KMS-11 (cell line): ENCODE measurements around the gene FGD6.
"Not testable (repeated sequence)": the region's sequence is repeated elsewhere in the genome, so short reads cannot be mapped to it uniquely, and the experiment has no call there.

ENCODE experiments used
- H2AFZ ChIP-seq: fragments of 200-600 bp; sonication (generic); 2 replicates; pipeline ENCODE4 v1.6.1; 2016; ENCODE audit warnings: antibody characterized with exemption, mixed run types, low read depth
- H3K27ac ChIP-seq: fragments of 200-600 bp; sonication (generic); 2 replicates; pipeline ENCODE4 v1.6.1; 2016; ENCODE audit warnings: mild to moderate bottlenecking, mixed run types
- H3K27me3 ChIP-seq: fragments of 200-600 bp; sonication (generic); 2 replicates; pipeline ENCODE4 v1.6.1; 2017; ENCODE audit warnings: mild to moderate bottlenecking, low read depth, mixed run types, moderate library complexity; ENCODE audit not compliant: insufficient read depth
- H3K36me3 ChIP-seq: fragments of 200-600 bp; sonication (generic); 2 replicates; pipeline ENCODE4 v1.6.1; 2017; ENCODE audit warnings: mild to moderate bottlenecking, mixed run types; ENCODE audit not compliant: insufficient read depth
- H3K4me1 ChIP-seq: fragments of 200-600 bp; sonication (generic); 2 replicates; pipeline ENCODE4 v1.6.1; 2016; ENCODE audit warnings: mild to moderate bottlenecking, low read depth, mixed run types; ENCODE audit not compliant: poor library complexity, severe bottlenecking
- H3K4me2 ChIP-seq: fragments of 200-600 bp; sonication (generic); 2 replicates; pipeline ENCODE4 v1.7.0; 2016; ENCODE audit warnings: mild to moderate bottlenecking, mixed run types
- H3K4me3 ChIP-seq: fragments of 200-600 bp; sonication (generic); IDR thresholded peaks from 2 replicates; pipeline ENCODE4 v1.6.1; 2017; ENCODE audit warnings: low read depth, low read length, mixed read lengths; ENCODE audit not compliant: insufficient read depth
- H3K79me2 ChIP-seq: fragments of 200-600 bp; sonication (generic); 2 replicates; pipeline ENCODE4 v1.6.1; 2016; ENCODE audit warnings: low read depth, mixed run types; ENCODE audit not compliant: insufficient read depth
- H3K9ac ChIP-seq: fragments of 200-600 bp; sonication (generic); 2 replicates; pipeline ENCODE4 v1.6.1; 2016; ENCODE audit warnings: mild to moderate bottlenecking, mixed run types
- H4K20me1 ChIP-seq: fragments of 200-600 bp; sonication (generic); 2 replicates; pipeline ENCODE4 v1.6.1; 2016; ENCODE audit warnings: mild to moderate bottlenecking, mixed run types; ENCODE audit not compliant: insufficient read depth
- TF ChIP-seq, protein P1 (sequence below): fragments of 200-600 bp; sonication (generic); conservative IDR thresholded peaks from 2 replicates; pipeline ENCODE4 v1.6.1; 2017; ENCODE audit warnings: low read depth, mild to moderate bottlenecking, antibody characterized with exemption, low read length, moderate library complexity, mixed read lengths

The FGD6 gene

GRCh38 chr12:95096852-95097251 lies 120.4 kb downstream of the FGD6 start:
- Histone ChIP-seq H3K27me3 (no peaks in the 10 kb centered on the region), H3K4me3 (no peak overlapping the region), H3K4me2 (no peak overlapping the region), H3K4me1 (no peaks in the 10 kb centered on the region), H3K9ac (no peak overlapping the region), H3K79me2 (no peaks in the 10 kb centered on the region), H3K36me3 (no peaks in the 10 kb centered on the region), H3K27ac (no peak overlapping the region), H2AFZ (no peak overlapping the region), H4K20me1 (no peaks in the 10 kb centered on the region)
- TF ChIP-seq, protein P1, sequence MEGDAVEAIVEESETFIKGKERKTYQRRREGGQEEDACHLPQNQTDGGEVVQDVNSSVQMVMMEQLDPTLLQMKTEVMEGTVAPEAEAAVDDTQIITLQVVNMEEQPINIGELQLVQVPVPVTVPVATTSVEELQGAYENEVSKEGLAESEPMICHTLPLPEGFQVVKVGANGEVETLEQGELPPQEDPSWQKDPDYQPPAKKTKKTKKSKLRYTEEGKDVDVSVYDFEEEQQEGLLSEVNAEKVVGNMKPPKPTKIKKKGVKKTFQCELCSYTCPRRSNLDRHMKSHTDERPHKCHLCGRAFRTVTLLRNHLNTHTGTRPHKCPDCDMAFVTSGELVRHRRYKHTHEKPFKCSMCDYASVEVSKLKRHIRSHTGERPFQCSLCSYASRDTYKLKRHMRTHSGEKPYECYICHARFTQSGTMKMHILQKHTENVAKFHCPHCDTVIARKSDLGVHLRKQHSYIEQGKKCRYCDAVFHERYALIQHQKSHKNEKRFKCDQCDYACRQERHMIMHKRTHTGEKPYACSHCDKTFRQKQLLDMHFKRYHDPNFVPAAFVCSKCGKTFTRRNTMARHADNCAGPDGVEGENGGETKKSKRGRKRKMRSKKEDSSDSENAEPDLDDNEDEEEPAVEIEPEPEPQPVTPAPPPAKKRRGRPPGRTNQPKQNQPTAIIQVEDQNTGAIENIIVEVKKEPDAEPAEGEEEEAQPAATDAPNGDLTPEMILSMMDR = no peak

DNA sequence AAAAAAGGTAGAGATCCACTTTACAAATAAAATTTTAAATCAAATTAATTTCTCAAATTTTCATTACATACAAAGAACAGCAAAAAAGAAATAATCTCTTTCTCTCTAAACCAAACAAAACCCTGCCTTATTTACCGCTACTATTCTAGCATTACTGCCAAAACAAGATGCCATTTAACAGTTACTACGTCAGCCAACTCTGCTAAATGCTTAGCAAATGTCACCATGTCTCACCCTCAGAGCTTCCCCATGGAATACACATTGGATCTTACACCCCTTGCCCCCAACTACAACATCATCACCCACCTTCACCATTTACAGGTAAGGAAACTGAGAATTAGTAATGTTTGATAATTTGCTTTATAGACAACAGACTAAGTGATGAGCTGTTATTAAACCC lies 120.9 kb downstream of the FGD6 start:
- Histone ChIP-seq H4K20me1 (no peaks in the 10 kb centered on the region), H3K36me3 (no peaks in the 10 kb centered on the region), H3K4me2 (no peak overlapping the region), H3K27me3 (no peaks in the 10 kb centered on the region), H3K4me1 (no peaks in the 10 kb centered on the region), H3K4me3 (no peak overlapping the region), H2AFZ (no peak overlapping the region), H3K27ac (no peak overlapping the region), H3K9ac (no peak overlapping the region), H3K79me2 (no peaks in the 10 kb centered on the region)
- TF ChIP-seq, protein P1 = no peak

- H3K79me2 ChIP-seq, H3K4me2 ChIP-seq, H2AFZ ChIP-seq, H4K20me1 ChIP-seq, H3K36me3 ChIP-seq, H3K27ac ChIP-seq, H3K4me1 ChIP-seq, H3K27me3 ChIP-seq, H3K9ac ChIP-seq, H3K4me3 ChIP-seq: not testable (repeated sequence)
These were observed 121.4 kb downstream of the FGD6 start for GRCh38 chr12:95095866-95096265.

DNA sequence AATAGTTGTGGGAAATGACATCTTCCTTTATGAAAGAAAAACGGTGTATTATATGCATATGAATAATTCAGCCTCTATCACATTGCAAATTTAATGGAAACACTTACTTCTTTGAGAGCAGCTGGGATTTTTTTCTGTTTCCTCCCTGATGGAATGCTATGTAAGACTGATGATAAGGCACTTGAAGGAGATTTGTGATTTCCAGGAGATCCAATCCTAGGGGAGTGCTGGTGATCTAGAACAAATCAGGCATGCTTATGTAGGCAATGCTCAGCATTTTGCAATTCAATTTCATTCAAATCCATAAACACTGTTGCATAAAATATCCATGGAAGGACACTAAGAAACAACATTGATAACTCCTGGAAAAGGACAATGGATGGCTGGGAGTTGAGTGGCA lies 127.8 kb downstream of the FGD6 start:
- Histone ChIP-seq H3K27me3 (no peaks in the 10 kb centered on the region), H4K20me1 (no peaks in the 10 kb centered on the region), H3K27ac (no peak overlapping the region), H3K36me3 (no peaks in the 10 kb centered on the region), H3K4me1 (no peaks in the 10 kb centered on the region), H2AFZ (no peak overlapping the region), H3K9ac (no peak overlapping the region), H3K4me2 (no peak overlapping the region), H3K79me2 (no peaks in the 10 kb centered on the region), H3K4me3 (no peak overlapping the region)
- TF ChIP-seq, protein P1 = no peak

- Histone ChIP-seq H2AFZ (no peak overlapping the region), H3K4me2 (no peak overlapping the region), H3K4me1 (no peaks in the 10 kb centered on the region), H3K9ac (no peak overlapping the region), H3K4me3 (no peak overlapping the region), H4K20me1 (no peaks in the 10 kb centered on the region), H3K27ac (no peak overlapping the region), H3K79me2 (no peaks in the 10 kb centered on the region), H3K27me3 (no peaks in the 10 kb centered on the region), H3K36me3 (no peaks in the 10 kb centered on the region)
- TF ChIP-seq, protein P1 = no peak
These were observed 128.9 kb downstream of the FGD6 start for GRCh38 chr12:95088379-95088778.
